Measurements from ENCODE around the gene OMD. TPM values are rescaled to one million over a fixed set of nuclear protein-coding genes. Genes with fewer than 3 reads are reported as not detected.
"Not testable (repeated sequence)": the region's sequence is repeated elsewhere in the genome, so short reads cannot be mapped to it uniquely, and the experiment has no call there.

Gene OMD
- total RNA-seq, 2 experiments from 2014 or later: not detected

DNA sequence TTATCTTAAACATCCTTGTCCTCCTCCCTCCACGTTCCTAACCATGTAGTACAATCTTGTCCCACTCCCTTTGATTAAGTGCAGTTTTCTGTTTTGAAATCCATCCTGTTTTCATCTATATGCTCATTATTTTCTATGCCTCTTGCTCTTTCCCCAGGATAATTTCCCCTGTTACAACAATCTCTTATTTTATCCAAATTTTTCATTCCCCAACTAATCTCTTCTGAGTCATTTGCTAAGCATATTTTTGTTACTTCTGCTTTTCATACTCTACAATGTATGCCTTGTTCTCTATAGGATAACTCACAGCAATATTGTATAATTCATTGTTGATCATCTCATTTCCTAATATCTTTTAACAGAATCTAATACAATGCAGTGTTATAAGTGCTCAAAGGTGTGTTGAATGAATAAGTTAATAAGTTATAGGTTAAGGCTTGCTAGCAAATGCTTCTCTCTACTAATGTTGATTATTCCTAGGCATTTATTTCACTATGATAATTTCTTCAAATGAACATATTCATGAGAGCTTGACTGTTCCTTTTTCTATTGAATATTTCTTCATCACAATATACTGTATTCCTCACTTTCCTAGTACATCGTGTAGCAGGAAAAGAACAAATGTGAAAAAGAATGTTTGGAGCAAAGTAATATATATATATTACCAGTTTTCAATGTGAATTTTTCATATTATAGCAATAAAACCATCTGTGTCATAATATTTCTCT is 1.5 kb downstream of the OMD start:
- Mint-ChIP-seq H3K27me3 (no peaks in the 10 kb centered on the region), H3K27ac (no peak overlapping the region), H3K4me1 (ENCODE audit: low read depth) (no peaks in the 10 kb centered on the region), H3K4me3 (no peak overlapping the region), H3K36me3 (ENCODE audit: low read depth) (no peaks in the 10 kb centered on the region), H3K9me3 (no peaks in the 10 kb centered on the region)
- ATAC-seq (no peak), DNase-seq (no peak)
- ChIA-PET POLR2A (no interaction called here), CTCF (no interaction called here)
- intact Hi-C loops (cut with micrococcal nuclease): no loop called here
- no peak for TF ChIP-seq CTCF (IDR thresholded peaks at IDR 0.05)

GRCh38 chr9:92414566-92414965 is 9.7 kb downstream of the OMD start:
- ATAC-seq (no peak), DNase-seq (no peak)
- intact Hi-C loops (cut with micrococcal nuclease): no loop called here
- ChIA-PET POLR2A (no interaction called here), CTCF (no interaction called here)
- H3K9me3 Mint-ChIP-seq: no peaks in the 10 kb centered on the region
- no peaks in the 10 kb centered on the region for H3K27me3 Mint-ChIP-seq
- no peak for TF ChIP-seq CTCF (IDR thresholded peaks at IDR 0.05)
- no peaks in the 10 kb centered on the region for H3K36me3 Mint-ChIP-seq (ENCODE audit: low read depth)
- H3K27ac Mint-ChIP-seq: no peak overlapping the region
- H3K4me3 Mint-ChIP-seq: no peak overlapping the region
- no peaks in the 10 kb centered on the region for H3K4me1 Mint-ChIP-seq (ENCODE audit: low read depth)

- POLR2A ChIA-PET; H3K27me3 Mint-ChIP-seq; CTCF ChIA-PET; intact Hi-C loops (cut with micrococcal nuclease); H3K9me3 Mint-ChIP-seq; H3K36me3 Mint-ChIP-seq (ENCODE audit: low read depth); ATAC-seq; H3K27ac Mint-ChIP-seq; H3K4me3 Mint-ChIP-seq; DNase-seq: not testable (repeated sequence)
- peaks cover 12% of the 10 kb centered on the region for H3K4me1 Mint-ChIP-seq (ENCODE audit: low read depth)
These were observed 13.1 kb downstream of the OMD start for GRCh38 chr9:92411157-92411556.

DNA sequence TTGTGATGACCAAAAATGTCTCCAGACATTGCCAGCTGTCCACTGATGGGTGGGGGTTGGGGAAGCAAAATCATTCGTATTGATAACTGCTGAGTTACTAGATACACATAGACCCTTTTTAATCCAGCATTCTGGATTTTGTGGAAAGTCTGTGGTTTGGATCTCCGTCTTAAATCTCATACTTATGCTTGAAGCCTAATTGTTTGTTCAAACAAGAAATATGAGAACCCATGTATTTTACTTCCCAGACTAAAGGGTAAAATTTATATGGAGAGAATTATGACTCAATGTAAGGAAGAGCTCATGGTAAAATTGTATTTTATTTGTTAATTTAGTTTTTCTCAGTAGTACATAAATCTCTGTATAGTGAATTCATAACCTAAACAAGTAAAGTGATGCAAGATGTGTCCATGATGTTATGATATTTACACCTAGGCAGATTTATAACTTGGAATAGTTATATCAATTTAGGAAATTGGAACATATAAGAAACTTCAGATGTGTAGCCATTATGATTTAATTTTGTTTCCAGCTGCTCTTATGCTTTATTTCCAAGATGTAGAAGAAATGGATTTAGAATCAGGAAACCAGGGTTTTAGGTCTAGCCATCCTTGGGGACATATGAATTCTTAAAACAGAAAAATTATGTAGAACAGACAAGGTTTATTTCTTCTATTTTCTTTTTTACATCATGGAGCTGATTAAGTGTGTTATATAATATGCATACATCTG is 15.4 kb downstream of the OMD start:
- no peak overlapping the region for H3K27ac Mint-ChIP-seq

DNA sequence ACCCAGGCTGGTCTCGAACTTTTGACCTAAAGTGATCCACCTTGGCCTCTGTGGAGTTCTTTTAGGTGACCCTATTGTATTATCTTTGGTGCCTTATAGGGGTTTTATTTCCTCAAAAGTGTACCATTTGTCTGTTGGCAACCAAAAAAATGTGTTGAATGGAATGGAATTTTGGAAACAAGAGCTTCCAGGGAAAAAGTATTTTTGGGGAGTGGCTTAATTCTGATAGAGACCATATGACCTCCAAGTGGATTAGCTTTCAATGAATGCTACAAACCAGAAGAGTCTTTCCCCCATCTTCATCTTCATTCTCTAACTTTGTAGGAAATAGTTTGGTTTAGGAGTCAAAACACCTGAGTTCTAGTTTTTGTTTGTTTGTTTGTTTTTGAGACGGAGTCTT is 16.5 kb downstream of the OMD start:
- TF ChIP-seq CTCF (IDR thresholded peaks at IDR 0.05): no peak
- ChIA-PET CTCF (interaction anchor here (2.6 kb wide), 1 partner anchor 268 kb away, joined by 7 read pairs; no protein-coding TSS in a partner anchor), POLR2A (no interaction called here)
- H3K27me3 Mint-ChIP-seq: no peaks in the 10 kb centered on the region
- H3K4me3 Mint-ChIP-seq: no peak overlapping the region
- peaks cover 2% of the 10 kb centered on the region for H3K36me3 Mint-ChIP-seq (ENCODE audit: low read depth)
- no peak overlapping the region for H3K27ac Mint-ChIP-seq
- H3K9me3 Mint-ChIP-seq: no peaks in the 10 kb centered on the region
- intact Hi-C loops (cut with micrococcal nuclease): no loop called here
- ATAC-seq (no peak), DNase-seq (no peak)
- H3K4me1 Mint-ChIP-seq (ENCODE audit: low read depth): peaks cover 24% of the 10 kb centered on the region

More for the DNA sequence above, 15.4 kb downstream of the OMD start:
- CTCF ChIA-PET: interaction anchor here (2.6 kb wide), 1 partner anchor 269 kb away, joined by 7 read pairs; no protein-coding TSS in a partner anchor
- no peak for DNase-seq
- Mint-ChIP-seq H3K4me1 (ENCODE audit: low read depth) (peaks cover 24% of the 10 kb centered on the region), H3K36me3 (ENCODE audit: low read depth) (peaks cover 2% of the 10 kb centered on the region), H3K4me3 (no peak overlapping the region), H3K27me3 (no peaks in the 10 kb centered on the region), H3K9me3 (no peaks in the 10 kb centered on the region)
- ATAC-seq: no peak
- intact Hi-C loops (cut with micrococcal nuclease): no loop called here
- POLR2A ChIA-PET: no interaction called here
- no peak for TF ChIP-seq CTCF (IDR thresholded peaks at IDR 0.05)

Measured in activated CD8-positive, alpha-beta T cell treated with anti-CD3 and anti-CD28 coated beads for 36 hours (primary cell).